Lung (tissue), 12 donors: ENCODE results near the gene TBC1D7. TPM values are rescaled to one million over a fixed set of nuclear protein-coding genes. Genes with fewer than 3 reads are reported as not detected.
A peak's percentile ranks its signal among the peaks of the same experiment; 100 is the strongest.

Source experiments
- ATAC-seq: fragments of 200-7000 bp; cut with Tn5 transposase; one replicate; pipeline ENCODE4 v1.9.1; 2020; ENCODE audit warnings: moderate number of reproducible peaks; ENCODE audit not compliant: insufficient read depth, low FRiP score
- DNase-seq, 3 donors: peaks; one replicate each; pipeline ENCODE4 v3.0.0-alpha.2; 2013 to 2017
- H3K27ac ChIP-seq, 2 donors: one replicate each; pipeline ENCODE4 v1.5.1; 2013; ENCODE audit warnings: mild to moderate bottlenecking in 2 of 2, moderate library complexity in 2 of 2, control low read depth in 1 of 2, inconsistent platforms in 1 of 2, low read depth in 1 of 2, low read length in 1 of 2
- H3K27me3 ChIP-seq, 3 donors: one replicate each; pipeline ENCODE4 v1.5.1; 2013; ENCODE audit warnings: low read length in 2 of 3; ENCODE audit not compliant: control insufficient read depth in 3 of 3, insufficient read depth in 3 of 3
- H3K36me3 ChIP-seq, 4 donors: one replicate each; pipeline ENCODE4 v1.5.1; 2013; ENCODE audit warnings: low read length in 4 of 4, mild to moderate bottlenecking in 1 of 4, moderate library complexity in 1 of 4; ENCODE audit not compliant: control insufficient read depth in 4 of 4, insufficient read depth in 4 of 4
- H3K4me1 ChIP-seq, 5 donors: one replicate each; pipeline ENCODE4 v1.5.1; 2013; ENCODE audit warnings: low read length in 5 of 5, mild to moderate bottlenecking in 2 of 5, moderate library complexity in 1 of 5; ENCODE audit not compliant: control insufficient read depth in 5 of 5, insufficient read depth in 5 of 5
- H3K4me3 ChIP-seq: one replicate; pipeline ENCODE4 v1.5.1; 2013; ENCODE audit warnings: mild to moderate bottlenecking, control low read depth, moderate library complexity
- H3K9ac ChIP-seq, 2 donors: one replicate each; pipeline ENCODE4 v1.5.1; 2013; ENCODE audit warnings: low read length in 2 of 2, control low read depth in 1 of 2; ENCODE audit not compliant: insufficient read depth in 1 of 2
- H3K9me3 ChIP-seq, 4 donors: one replicate each; pipeline ENCODE4 v1.5.1; 2013; ENCODE audit warnings: low read length in 3 of 4, mild to moderate bottlenecking in 1 of 4, moderate library complexity in 1 of 4; ENCODE audit not compliant: control insufficient read depth in 4 of 4, insufficient read depth in 3 of 4
- WGBS, 2 donors: extraction: QIAGEN DNeasy Blood & Tissue Kit; methylation state at CpG; one replicate each; pipeline ENCODE4 v1.1.7; 2013; 5-methylcytosine and 5-hydroxymethylcytosine counted together
- polyA plus RNA-seq, 2 donors: library from polyadenylated mRNA; stranded (reverse); fragments of 200-250 nt; gene quantifications; one replicate each; pipeline ENCODE4 v1.2.1, GENCODE V29; 2013
- total RNA-seq, 2 donors: library from RNA; depleted of rRNA in 1 of 2; stranded (reverse); fragments of >200 nt in 1 of 2; gene quantifications; one replicate each; pipeline ENCODE4 v1.2.1, GENCODE V29; 2014 to 2021
- TF ChIP-seq, protein P1 (sequence below): IDR thresholded peaks from 2 replicates; pipeline ENCODE4 v1.5.1; 2012; ENCODE audit warnings: mild to moderate bottlenecking; ENCODE audit errors: control extremely low read depth, extremely low read depth
- donor health status: control.
- donor health status: control.
- donor health status: Bipolar disorder and iron deficiency.
- donor health status: healthy.
- donor health status: DM: yes; HTN: yes; CAD: no.

TBC1D7 gene
- total and polyA plus RNA-seq, 4 donors, result 17.1 to 30.1 (median 19.9) TPM

DNA sequence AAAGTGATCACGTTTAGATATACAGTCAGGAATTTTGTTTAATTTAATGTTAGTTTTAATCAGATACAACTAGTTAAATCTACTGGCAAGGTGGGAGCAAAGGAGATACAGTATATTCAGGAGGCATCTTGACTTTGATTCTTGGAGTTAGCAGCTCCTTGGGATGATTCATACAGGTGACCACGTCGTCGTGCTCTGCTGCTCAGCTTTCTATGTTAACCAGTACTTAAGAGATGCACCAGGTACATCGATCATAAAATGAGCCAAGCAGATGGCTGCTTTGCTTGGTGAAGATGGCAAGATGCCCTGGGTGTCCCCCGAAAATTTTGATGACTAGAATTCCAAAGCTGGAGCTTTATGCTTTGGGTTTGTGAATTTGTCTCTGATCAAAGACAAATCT, 64.7 kb downstream of the TBC1D7 start:
- no peaks in the 10 kb centered on the region for H3K27me3 ChIP-seq
- no peaks in the 10 kb centered on the region for H3K36me3 ChIP-seq
- H3K27ac ChIP-seq, result no peak overlapping the region
- 95 to 97% methylated on average over 6 of the region's 6 CpGs for WGBS, 2 donors
- TF ChIP-seq, protein P1, sequence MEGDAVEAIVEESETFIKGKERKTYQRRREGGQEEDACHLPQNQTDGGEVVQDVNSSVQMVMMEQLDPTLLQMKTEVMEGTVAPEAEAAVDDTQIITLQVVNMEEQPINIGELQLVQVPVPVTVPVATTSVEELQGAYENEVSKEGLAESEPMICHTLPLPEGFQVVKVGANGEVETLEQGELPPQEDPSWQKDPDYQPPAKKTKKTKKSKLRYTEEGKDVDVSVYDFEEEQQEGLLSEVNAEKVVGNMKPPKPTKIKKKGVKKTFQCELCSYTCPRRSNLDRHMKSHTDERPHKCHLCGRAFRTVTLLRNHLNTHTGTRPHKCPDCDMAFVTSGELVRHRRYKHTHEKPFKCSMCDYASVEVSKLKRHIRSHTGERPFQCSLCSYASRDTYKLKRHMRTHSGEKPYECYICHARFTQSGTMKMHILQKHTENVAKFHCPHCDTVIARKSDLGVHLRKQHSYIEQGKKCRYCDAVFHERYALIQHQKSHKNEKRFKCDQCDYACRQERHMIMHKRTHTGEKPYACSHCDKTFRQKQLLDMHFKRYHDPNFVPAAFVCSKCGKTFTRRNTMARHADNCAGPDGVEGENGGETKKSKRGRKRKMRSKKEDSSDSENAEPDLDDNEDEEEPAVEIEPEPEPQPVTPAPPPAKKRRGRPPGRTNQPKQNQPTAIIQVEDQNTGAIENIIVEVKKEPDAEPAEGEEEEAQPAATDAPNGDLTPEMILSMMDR, result no peak
- peaks cover 0 to 2% (median 0%) of the 10 kb centered on the region in 4 donors for H3K9me3 ChIP-seq
- DNase-seq (no peak), ATAC-seq (no peak)
- H3K4me3 ChIP-seq, result no peak overlapping the region
- no peak overlapping the region for H3K9ac ChIP-seq
- H3K4me1 ChIP-seq, result peaks cover 0 to 5% (median 0%) of the 10 kb centered on the region in 5 donors

DNA sequence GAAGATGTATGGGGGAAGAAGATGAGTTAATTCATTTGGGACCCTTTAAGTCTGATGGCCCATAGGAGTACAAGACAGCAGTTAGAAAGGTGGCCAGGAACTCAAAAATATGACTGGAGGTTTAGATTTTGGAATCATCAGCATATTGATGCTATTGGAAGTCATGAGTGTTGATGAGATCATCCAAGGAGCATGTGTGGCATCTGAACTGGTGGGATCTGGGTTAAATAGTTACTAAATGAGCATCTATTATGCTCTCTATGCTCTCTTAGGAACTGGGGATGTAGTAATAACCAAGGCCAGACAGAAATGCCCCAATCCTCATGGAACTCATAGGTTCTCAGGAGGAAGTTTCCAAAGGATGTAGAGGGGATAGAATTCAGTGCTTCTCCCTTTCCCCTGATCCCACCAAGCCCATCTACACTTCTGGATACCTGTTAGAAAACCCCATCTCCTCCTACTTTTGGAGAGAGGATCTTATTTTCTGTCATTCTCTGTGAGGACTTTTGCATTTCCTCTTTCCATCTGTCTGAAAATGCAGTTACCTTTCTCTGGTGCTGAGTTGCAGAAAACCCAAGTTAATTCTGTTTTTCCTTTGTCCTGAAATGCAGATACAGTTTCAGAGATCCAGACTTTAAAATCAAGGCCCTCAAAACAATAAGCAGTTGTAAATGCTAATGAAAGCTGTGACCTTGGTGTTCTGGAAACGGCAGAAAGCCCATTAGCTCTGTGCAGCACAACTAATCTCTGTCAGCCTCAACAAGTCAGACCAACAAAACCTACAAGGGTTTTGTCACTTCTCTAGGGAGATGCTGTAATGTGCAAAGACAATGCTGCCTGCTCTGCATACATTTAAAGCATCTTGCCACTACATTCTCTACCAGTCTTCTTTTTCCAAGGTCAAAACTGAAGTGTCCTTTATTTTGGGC, 65.8 kb downstream of the TBC1D7 start:
- Histone ChIP-seq H3K27me3 (no peaks in the 10 kb centered on the region), H3K9ac (no peak overlapping the region), H3K36me3 (no peaks in the 10 kb centered on the region), H3K4me1 (peaks cover 0 to 6% (median 0%) of the 10 kb centered on the region in 5 donors), H3K27ac (no peak overlapping the region), H3K4me3 (no peak overlapping the region), H3K9me3 (peaks cover 0 to 2% (median 0%) of the 10 kb centered on the region in 4 donors)
- TF ChIP-seq, protein P1, result no peak
- no peak for DNase-seq
- ATAC-seq, result no peak
- WGBS, 2 donors, result 48 to 56% methylated on average over 1 of the region's 1 CpG

DNA sequence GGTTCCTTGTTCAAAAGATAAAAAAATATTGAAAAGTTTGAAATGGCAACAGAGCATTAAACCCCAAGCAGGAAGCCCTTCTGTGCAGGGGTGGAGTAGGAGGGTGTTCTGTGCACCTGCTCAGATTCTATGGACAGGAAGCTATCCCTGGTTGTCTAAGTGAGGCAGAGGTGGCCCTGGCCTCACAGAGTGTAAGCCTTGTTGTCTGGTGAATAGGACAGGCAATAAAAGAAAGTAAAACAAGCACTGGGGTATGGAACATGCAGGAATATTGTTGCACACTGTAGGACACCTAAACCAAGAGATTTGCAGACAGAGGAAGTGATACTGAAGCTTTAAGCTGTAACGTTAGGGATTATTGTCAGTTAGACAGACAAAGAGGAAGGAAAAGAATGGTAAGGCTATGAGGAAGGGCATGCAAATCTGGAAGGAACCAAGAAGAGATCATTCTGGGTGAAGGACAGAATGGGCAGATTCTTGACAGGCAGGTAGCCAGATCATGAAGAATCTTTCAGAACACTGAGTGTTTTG, 66.8 kb downstream of the TBC1D7 start:
- DNase-seq (no peak), ATAC-seq (peak; percentile 47)
- Histone ChIP-seq H3K27me3 (no peaks in the 10 kb centered on the region), H3K4me3 (no peak overlapping the region), H3K4me1 (peaks cover 0 to 9% (median 0%) of the 10 kb centered on the region in 5 donors), H3K9ac (no peak overlapping the region), H3K27ac (no peak overlapping the region), H3K36me3 (no peaks in the 10 kb centered on the region), H3K9me3 (peaks cover 0 to under 1% (median 0%) of the 10 kb centered on the region in 4 donors)
- TF ChIP-seq, protein P1, result no peak
- 28 to 53% methylated on average over 1 of the region's 1 CpG for WGBS, 2 donors
